Cardiac muscle cell (in vitro differentiated cells and primary cell): Measurements from ENCODE around the gene PRCC. TPM values are rescaled to one million over a fixed set of nuclear protein-coding genes. Genes with fewer than 3 reads are reported as not detected.

Experiments
- DNase-seq, 2 donors: peaks; one replicate each; pipeline versions ENCODE4 v3.0.0 to v3.0.0-alpha.2; 2010 to 2017; ENCODE audit warnings: low read depth in 1 of 2, low spot score in 1 of 2
- H3K27ac ChIP-seq: fragments of 200-600 bp; sonication (generic); 2 replicates; pipeline ENCODE4 v1.5.1; 2016
- H3K27me3 ChIP-seq: fragments of 200-600 bp; sonication (generic); 2 replicates; pipeline ENCODE4 v1.6.0; 2016; ENCODE audit warnings: control low read depth
- H3K36me3 ChIP-seq: fragments of 200-600 bp; sonication (generic); 2 replicates; pipeline ENCODE4 v1.5.1; 2016; ENCODE audit warnings: control low read depth
- H3K4me1 ChIP-seq: fragments of 200-600 bp; sonication (generic); 2 replicates; pipeline ENCODE4 v1.8.1; 2017; ENCODE audit warnings: low read depth, mild to moderate bottlenecking, mixed run types
- H3K4me3 ChIP-seq: fragments of 200-600 bp; sonication (generic); 2 replicates; pipeline ENCODE4 v1.5.1; 2016; ENCODE audit warnings: mild to moderate bottlenecking
- H3K9me3 ChIP-seq: fragments of 200-600 bp; sonication (generic); 2 replicates; pipeline ENCODE4 v1.5.1; 2017; ENCODE audit warnings: low read depth, mild to moderate bottlenecking, control low read depth
- CTCF ChIP-seq: IDR thresholded peaks from 2 replicates; pipeline ENCODE4 v1.5.1; 2012; ENCODE audit warnings: low read depth, mild to moderate bottlenecking, low read length
- polyA plus RNA-seq: library from polyadenylated mRNA; unstranded; fragments of >200 nt; fragmentation: Nextera tagmentation; extraction: Ambion mirVana; gene quantifications from 2 replicates; pipeline ENCODE4 v1.2.1, GENCODE V29; 2016
- total RNA-seq: library from RNA; depleted of rRNA; stranded (reverse); fragments of >200 nt; gene quantifications from 2 replicates; pipeline ENCODE4 v1.2.3, GENCODE V29; 2016

Gene PRCC
- total and polyA plus RNA-seq, 2 experiments from 2014 or later: 118 to 126 TPM

- DNase-seq: no peak
- Histone ChIP-seq H3K4me3 (no peak overlapping the region), H3K4me1 (no peaks in the 10 kb centered on the region), H3K27me3 (peaks cover 14% of the 10 kb centered on the region), H3K36me3 (no peaks in the 10 kb centered on the region), H3K27ac (no peak overlapping the region), H3K9me3 (no peaks in the 10 kb centered on the region)
- no peak for TF ChIP-seq CTCF
Observed at GRCh38 chr1:156828400-156829124, 61.2 kb downstream of the PRCC start.

- no peak for TF ChIP-seq CTCF
- no peak for DNase-seq
- Histone ChIP-seq H3K36me3 (no peaks in the 10 kb centered on the region), H3K27ac (no peak overlapping the region), H3K4me1 (no peaks in the 10 kb centered on the region), H3K9me3 (no peaks in the 10 kb centered on the region), H3K4me3 (no peak overlapping the region), H3K27me3 (peaks cover 26% of the 10 kb centered on the region)
Observed at GRCh38 chr1:156832434-156832833, 65.1 kb downstream of the PRCC start.

- peaks cover 26% of the 10 kb centered on the region for H3K27me3 ChIP-seq
- H3K9me3 ChIP-seq: no peaks in the 10 kb centered on the region
- no peak overlapping the region for H3K4me3 ChIP-seq
- no peak overlapping the region for H3K27ac ChIP-seq
- TF ChIP-seq CTCF: no peak
- no peaks in the 10 kb centered on the region for H3K36me3 ChIP-seq
- H3K4me1 ChIP-seq: no peaks in the 10 kb centered on the region
- no peak for DNase-seq
Observed at GRCh38 chr1:156833603-156834002, 66.3 kb downstream of the PRCC start.

- Histone ChIP-seq H3K4me1 (no peaks in the 10 kb centered on the region), H3K9me3 (no peaks in the 10 kb centered on the region), H3K4me3 (no peak overlapping the region), H3K27me3 (peaks cover 26% of the 10 kb centered on the region), H3K36me3 (no peaks in the 10 kb centered on the region), H3K27ac (no peak overlapping the region)
- DNase-seq: no peak
- TF ChIP-seq CTCF: no peak
Observed at GRCh38 chr1:156834322-156834721, 67.0 kb downstream of the PRCC start.

GRCh38 chr1:156836041-156836654 is 68.8 kb downstream of the PRCC start:
- Histone ChIP-seq H3K9me3 (no peaks in the 10 kb centered on the region), H3K36me3 (no peaks in the 10 kb centered on the region), H3K4me3 (no peak overlapping the region), H3K4me1 (no peaks in the 10 kb centered on the region), H3K27me3 (peaks cover 26% of the 10 kb centered on the region), H3K27ac (no peak overlapping the region)
- DNase-seq: no peak
- TF ChIP-seq CTCF: no peak
